GM12878 (cell line): Measurements from ENCODE around the gene CDC20B. TPM values are rescaled to one million over a fixed set of nuclear protein-coding genes. Genes with fewer than 3 reads are reported as not detected.

Experiments
- ATAC-seq: fragments of 200-7000 bp; cut with Tn5 transposase; 3 replicates; pipeline ENCODE4 v1.9.1; 2020; ENCODE audit warnings: mild to moderate bottlenecking, moderate library complexity
- BruUV-seq: library from RNA; stranded (reverse); fragments of 400-500 nt; replicated peaks from 2 replicates; lab custom pipeline; 2021; lab: Mats Ljungman, UMichigan
- CTCF ChIA-PET: fragments of 300-600 bp; sonication (Branson Sonifier 250); formaldehyde crosslinking; extraction: SDS; loops from one replicate; lab custom pipeline; 2021; ENCODE audit warnings: inconsistent platforms; lab: Yijun Ruan, JAX
- POLR2A ChIA-PET: fragments of 350-600 bp; formaldehyde crosslinking; extraction: SDS; loops from one replicate; lab custom pipeline; 2021; ENCODE audit warnings: inconsistent platforms; lab: Charles Lee
- RAD21 ChIA-PET: fragments of 300-600 bp; sonication (Branson Sonifier 250); formaldehyde crosslinking; loops from one replicate; lab custom pipeline; 2023; ENCODE audit warnings: antibody characterized with exemption; ENCODE audit not compliant: unreplicated experiment; lab: Charles Lee
- SMC1A ChIA-PET: fragments of 300-600 bp; sonication (Branson Sonifier 250); formaldehyde crosslinking; loops from one replicate; lab custom pipeline; 2023; ENCODE audit not compliant: unreplicated experiment, uncharacterized antibody; lab: Charles Lee
- DNase-seq: peaks from one replicate; pipeline ENCODE4 v3.0.0-alpha.2; 2011; ENCODE audit warnings: low read depth, low spot score
- FAIRE-seq: peaks from 3 replicates; lab custom pipeline; 2011; peaks lifted over from hg19 to GRCh38; lab: Jason Lieb, UNC
- H2AFZ ChIP-seq: 2 replicates; pipeline ENCODE4 v1.6.0; 2011; ENCODE audit warnings: low read depth, low read length, control low read depth; ENCODE audit not compliant: control insufficient read depth
- H3K27ac ChIP-seq: 2 replicates; pipeline ENCODE4 v1.5.1; 2011; ENCODE audit warnings: control low read depth; ENCODE audit not compliant: control insufficient read depth, insufficient read depth
- H3K27me3 ChIP-seq, 2 experiments: replicated peaks in 1 of 2; 2 replicates each; pipeline versions ENCODE4 v1.6.0 to v1.6.1; 2011; ENCODE audit warnings: low read length in 1 of 2; ENCODE audit not compliant: control insufficient read depth in 2 of 2, insufficient read depth in 2 of 2
- H3K36me3 ChIP-seq, 2 experiments: 2 replicates each; pipeline ENCODE4 v1.5.1; 2011; ENCODE audit warnings: low read length in 1 of 2; ENCODE audit not compliant: control insufficient read depth in 2 of 2, insufficient read depth in 2 of 2
- H3K4me1 ChIP-seq: 2 replicates; pipeline ENCODE4 v1.6.1; 2011; ENCODE audit warnings: mild to moderate bottlenecking, low read length, moderate library complexity, mixed read lengths; ENCODE audit not compliant: control insufficient read depth, insufficient read depth
- H3K4me2 ChIP-seq: 2 replicates; pipeline ENCODE4 v1.6.0; 2011; ENCODE audit warnings: control low read depth; ENCODE audit not compliant: control insufficient read depth, insufficient read depth
- H3K4me3 ChIP-seq: fragments of 200-600 bp; sonication (generic); 2 replicates; pipeline ENCODE4 v1.5.1; 2016
- H3K79me2 ChIP-seq: 2 replicates; pipeline ENCODE4 v1.6.0; 2011; ENCODE audit warnings: low read length; ENCODE audit not compliant: control insufficient read depth, insufficient read depth
- H3K9ac ChIP-seq: 2 replicates; pipeline ENCODE4 v1.8.0; 2011; ENCODE audit warnings: low read length, control low read depth, mixed read lengths; ENCODE audit not compliant: control insufficient read depth, insufficient read depth
- H3K9me3 ChIP-seq: replicated peaks from 3 replicates; pipeline ENCODE4 v1.5.1; 2011; ENCODE audit warnings: mild to moderate bottlenecking, low read length; ENCODE audit not compliant: control insufficient read depth, insufficient read depth
- H4K20me1 ChIP-seq: 2 replicates; pipeline ENCODE4 v1.6.0; 2011; ENCODE audit not compliant: control insufficient read depth, insufficient read depth
- CHD2 ChIP-seq: IDR thresholded peaks from 2 replicates; pipeline ENCODE4 v1.6.1; 2011; ENCODE audit warnings: low read depth, low read length, improper control_type of control experiment, borderline replicate concordance
- CHD4 ChIP-seq: fragments of 200-600 bp; sonication (generic); IDR thresholded peaks from 2 replicates; pipeline ENCODE4 v1.6.1; 2016; ENCODE audit warnings: mild to moderate bottlenecking
- ETV6 ChIP-seq, 2 experiments: fragments of 450-650 bp in 1 of 2; IDR thresholded peaks in 1 of 2; conservative IDR thresholded peaks in 1 of 2; 2 replicates each; pipeline ENCODE4 v1.6.1; 2014; ENCODE audit warnings: antibody characterized with exemption in 1 of 2, borderline replicate concordance in 1 of 2, low read depth in 1 of 2, mild to moderate bottlenecking in 1 of 2, moderate library complexity in 1 of 2
- FOS ChIP-seq: IDR thresholded peaks from 3 replicates; pipeline ENCODE4 v1.6.1; 2011; ENCODE audit warnings: borderline replicate concordance; ENCODE audit not compliant: insufficient read length; ENCODE audit errors: extremely low read depth
- IRF5 ChIP-seq: fragments of 450-650 bp; IDR thresholded peaks from 2 replicates; pipeline ENCODE4 v1.6.1; 2017; ENCODE audit warnings: borderline replicate concordance
- LARP7 ChIP-seq: fragments of 450-650 bp; IDR thresholded peaks from 2 replicates; pipeline ENCODE4 v1.6.1; 2017; ENCODE audit warnings: mild to moderate bottlenecking
- PKNOX1 ChIP-seq: fragments of 450-650 bp; IDR thresholded peaks from 2 replicates; pipeline ENCODE4 v1.6.1; 2016; ENCODE audit warnings: mild to moderate bottlenecking
- POU2F2 ChIP-seq: IDR thresholded peaks from 3 replicates; pipeline ENCODE4 v1.6.1; 2011; ENCODE audit warnings: low read depth, mild to moderate bottlenecking, low read length, borderline replicate concordance
- RBBP5 ChIP-seq: fragments of 200-600 bp; sonication (generic); conservative IDR thresholded peaks from 2 replicates; pipeline ENCODE4 v1.6.1; 2016
- RCOR1 ChIP-seq: conservative IDR thresholded peaks from 2 replicates; pipeline ENCODE4 v1.6.1; 2012; ENCODE audit warnings: low read depth, low read length, improper control_type of control experiment
- ZBTB11 ChIP-seq: fragments of 450-650 bp; formaldehyde crosslinking; IDR thresholded peaks from 2 replicates; pipeline ENCODE4 v1.5.0; 2022; ENCODE audit warnings: mild to moderate bottlenecking, missing genetic modification characterization
- ZBTB4 ChIP-seq: fragments of 450-650 bp; formaldehyde crosslinking; IDR thresholded peaks from 2 replicates; pipeline ENCODE4 v1.4.0; 2022; ENCODE audit warnings: mild to moderate bottlenecking, moderate library complexity
- ZNF24 ChIP-seq: fragments of 450-650 bp; IDR thresholded peaks from 2 replicates; pipeline ENCODE4 v1.6.1; 2017; ENCODE audit warnings: antibody characterized with exemption, mild to moderate bottlenecking
- ZNF274 ChIP-seq: IDR thresholded peaks from one replicate; pipeline ENCODE4 v1.8.0; 2011; ENCODE audit not compliant: insufficient read length, insufficient read depth
- ZNF384 ChIP-seq: IDR thresholded peaks from 2 replicates; pipeline ENCODE4 v1.6.1; 2012; ENCODE audit warnings: low read depth, mild to moderate bottlenecking, low read length, improper control_type of control experiment, borderline replicate concordance
- WGBS: methylation state at CpG from one replicate; pipeline ENCODE4 v1.1.6; 2016; ENCODE audit warnings: low lambda C conversion rate; ENCODE audit not compliant: insufficient replicate concordance, insufficient coverage; ENCODE audit errors: missing lambda C conversion rate; 5-methylcytosine and 5-hydroxymethylcytosine counted together
- in situ Hi-C: fragments of 300-500 bp; cut with MboI; formaldehyde crosslinking; loops from 9 replicates; pipeline ENCODE4 v1.14.3; 2018; ENCODE audit warnings: mixed read lengths
- intact Hi-C: fragments of 100-400 bp; cut with micrococcal nuclease; formaldehyde crosslinking; loops from one replicate; pipeline ENCODE4 v1.14.2; 2022; ENCODE audit not compliant: unreplicated experiment
- polyA plus RNA-seq, 11 experiments: library from polyadenylated mRNA; depleted of rRNA in 4 of 11; unstranded in 6 of 11; stranded (reverse) in 5 of 11; fragments of >200 nt; fragmentation: Nextera tagmentation in 4 of 11; fragmentation: Illumina TruSeq in 1 of 11; extraction: Ambion mirVana in 4 of 11; extraction: Trizol in 1 of 11; gene quantifications; 1 replicate in 1 of 11; 2 replicates in 10 of 11; pipeline versions ENCODE4 v1.2.1 to v1.2.3, GENCODE V29; 2011 to 2016; ENCODE audit warnings: inconsistent platforms in 2 of 11, missing spikeins in 2 of 11, low read depth in 1 of 11
- total RNA-seq, 4 experiments: library from RNA; depleted of rRNA in 3 of 4; stranded (reverse); fragments of >200 nt in 3 of 4; fragmentation: Illumina TruSeq in 1 of 4; extraction: Trizol in 1 of 4; gene quantifications; 2 replicates each; pipeline versions ENCODE4 v1.2.1 to v1.2.3, GENCODE V29; 2013 to 2021

CDC20B gene
- total and polyA plus RNA-seq, 10 of the 15 experiments (the other 5 are each of a cell fraction or from before 2014, with no cell fraction given) = 0.05 to 0.11 TPM; not detected in 8

GRCh38 chr5:55104946-55105701 lies 67.9 kb downstream of the CDC20B start:
- WGBS = 2% methylated on average over 5 of the region's 5 CpGs
- CTCF ChIA-PET = no interaction called here
- TF ChIP-seq ETV6 (conservative IDR thresholded peaks at IDR 0.05 in 1 of 2, IDR thresholded peaks at IDR 0.05 in 1 of 2; ENCODE audit: borderline replicate concordance in 1 of 2, low read depth in 1 of 2) (no peak), ZBTB11 (no peak), PKNOX1 (no peak), ZNF24 (no peak), CHD4 (no peak), ZBTB4 (CRISPR knock-in tag) (no peak), LARP7 (no peak), POU2F2 (no peak), FOS (no peak), ZNF384 (no peak), RCOR1 (no peak), ZNF274 (no peak), RBBP5 (no peak), IRF5 (no peak), CHD2 (no peak)

More at GRCh38 chr5:55104946-55105701, 67.9 kb downstream of the CDC20B start:
- POLR2A ChIA-PET = no interaction called here
- no peak overlapping the region for H2AFZ ChIP-seq
- H3K4me3 ChIP-seq = no peak overlapping the region
- FAIRE-seq (no peak), ATAC-seq (no peak), DNase-seq (no peak)
- SMC1A ChIA-PET = no interaction called here
- H3K9ac ChIP-seq = no peak overlapping the region
- no peaks in the 10 kb centered on the region for H3K79me2 ChIP-seq
- BruUV-seq = no TSS peak
- RAD21 ChIA-PET = no interaction called here
- H4K20me1 ChIP-seq = no peaks in the 10 kb centered on the region
- no peaks in the 10 kb centered on the region for H3K36me3 ChIP-seq
- H3K4me2 ChIP-seq = no peak overlapping the region
- in situ Hi-C loops (no loop called here), intact Hi-C loops (no loop called here)
- no peaks in the 10 kb centered on the region for H3K27me3 ChIP-seq
- no peak overlapping the region for H3K27ac ChIP-seq
- H3K4me1 ChIP-seq = no peaks in the 10 kb centered on the region
- H3K9me3 ChIP-seq = no peaks in the 10 kb centered on the region
